ENCODE results near the gene KDR. TPM values are rescaled to one million over a fixed set of nuclear protein-coding genes. Genes with fewer than 3 reads are reported as not detected.

KDR gene
- total RNA-seq, 1 donor from 2014 or later, result 2.0 TPM

DNA sequence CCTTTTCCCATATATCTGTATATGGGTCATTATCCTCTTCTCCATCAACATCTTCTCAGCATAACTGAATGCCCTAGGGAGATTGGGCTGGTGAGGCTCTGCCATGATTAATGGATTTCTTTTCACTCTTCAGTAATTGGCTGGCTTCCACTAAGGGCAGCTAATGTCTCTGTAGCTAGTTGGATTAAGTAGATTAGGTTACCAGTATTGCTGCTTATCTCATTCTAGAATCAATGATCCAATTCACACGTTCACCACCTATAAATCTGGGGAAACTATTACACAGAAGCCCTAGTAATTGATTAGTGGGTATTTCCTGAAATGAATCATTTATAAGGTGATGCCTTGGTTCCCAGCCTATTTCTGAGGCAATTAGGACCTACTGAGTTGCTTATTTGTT is 94.8 kb downstream of the KDR start:
- no peak for TF ChIP-seq CTCF (IDR thresholded peaks at IDR 0.05; ENCODE audit: partially characterized antibody, unreplicated experiment)
- H3K4me1 Mint-ChIP-seq (ENCODE audit: low read depth, unreplicated experiment), result peaks cover 33% of the 10 kb centered on the region
- H3K27me3 Mint-ChIP-seq (ENCODE audit: unreplicated experiment), result no peaks in the 10 kb centered on the region
- peak overlapping the region; percentile 86 for H3K27ac Mint-ChIP-seq (ENCODE audit: unreplicated experiment)
- H3K9me3 Mint-ChIP-seq (ENCODE audit: unreplicated experiment), result no peaks in the 10 kb centered on the region
- DNase-seq, result no peak
- H3K4me3 Mint-ChIP-seq (ENCODE audit: unreplicated experiment), result peak overlapping the region; percentile 40
- H3K36me3 Mint-ChIP-seq (ENCODE audit: unreplicated experiment), result no peaks in the 10 kb centered on the region

DNA sequence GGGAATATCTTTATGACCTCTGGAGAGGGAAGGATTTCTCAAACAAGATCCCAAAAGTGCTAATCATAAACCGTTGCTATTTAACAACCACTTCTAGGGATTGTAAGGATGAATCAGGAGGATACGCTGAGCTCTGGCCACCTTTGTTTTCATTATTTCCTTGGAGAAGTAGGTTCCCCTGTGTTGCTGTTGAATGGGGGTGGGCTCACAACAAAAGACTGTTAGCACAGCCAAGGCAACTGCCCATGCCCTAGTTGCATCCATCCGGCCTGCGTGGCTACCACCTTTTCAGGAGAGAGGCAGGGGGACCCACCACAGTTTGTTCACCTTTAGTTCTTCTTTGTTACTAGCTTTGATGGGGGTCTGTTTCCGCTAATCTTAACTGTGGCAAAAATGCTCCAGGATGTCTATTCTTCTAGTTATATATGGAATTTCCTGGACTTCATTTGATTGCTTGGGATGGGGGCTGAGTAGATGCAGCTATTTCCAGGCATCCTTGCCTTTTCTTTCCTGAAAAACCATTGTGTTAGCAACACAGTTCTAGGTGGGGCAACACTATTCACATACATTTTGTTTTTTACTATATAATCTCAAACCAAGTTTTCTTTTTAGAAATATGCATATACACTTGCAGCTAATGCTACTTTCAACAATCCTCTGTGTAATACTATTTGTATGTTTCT is 95.4 kb downstream of the KDR start:
- Mint-ChIP-seq H3K9me3 (ENCODE audit: unreplicated experiment) (no peaks in the 10 kb centered on the region), H3K36me3 (ENCODE audit: unreplicated experiment) (no peaks in the 10 kb centered on the region), H3K27ac (ENCODE audit: unreplicated experiment) (peak overlapping the region; percentile 4), H3K4me3 (ENCODE audit: unreplicated experiment) (no peak overlapping the region), H3K27me3 (ENCODE audit: unreplicated experiment) (no peaks in the 10 kb centered on the region), H3K4me1 (ENCODE audit: low read depth, unreplicated experiment) (peaks cover 33% of the 10 kb centered on the region)
- no peak for TF ChIP-seq CTCF (IDR thresholded peaks at IDR 0.05; ENCODE audit: partially characterized antibody, unreplicated experiment)
- DNase-seq, result no peak

DNA sequence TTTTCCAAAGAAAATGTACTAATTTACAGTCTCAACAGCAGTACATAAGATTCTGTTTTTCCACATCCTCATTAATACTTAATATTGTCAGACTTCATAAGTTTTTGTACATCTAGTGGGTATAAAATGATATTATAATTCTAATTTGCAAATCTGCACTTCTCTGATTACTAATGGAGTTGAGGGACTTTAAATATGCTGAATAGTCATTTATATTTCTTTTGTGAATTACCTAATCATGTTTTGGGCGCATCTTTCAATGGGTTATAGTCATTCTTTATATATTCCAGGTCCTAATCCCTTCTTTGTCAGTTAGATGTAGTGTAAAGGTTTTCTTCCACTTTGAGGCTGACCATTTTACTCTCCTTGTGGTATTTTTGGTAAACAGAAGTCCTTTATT is 96.1 kb downstream of the KDR start:
- no peak for DNase-seq
- Mint-ChIP-seq H3K27me3 (ENCODE audit: unreplicated experiment) (no peaks in the 10 kb centered on the region), H3K9me3 (ENCODE audit: unreplicated experiment) (no peaks in the 10 kb centered on the region), H3K27ac (ENCODE audit: unreplicated experiment) (no peak overlapping the region), H3K4me1 (ENCODE audit: low read depth, unreplicated experiment) (peaks cover 33% of the 10 kb centered on the region), H3K4me3 (ENCODE audit: unreplicated experiment) (no peak overlapping the region), H3K36me3 (ENCODE audit: unreplicated experiment) (no peaks in the 10 kb centered on the region)
- TF ChIP-seq CTCF (IDR thresholded peaks at IDR 0.05; ENCODE audit: partially characterized antibody, unreplicated experiment), result no peak

Other genes with a start within 250 kb of the KDR start
- gene SRD5A3, start 220.6 kb upstream of the KDR start, total RNA-seq (ENCODE audit: unreplicated experiment), result 12.7 TPM

All from glutamatergic neuron (in vitro differentiated cells).